Right lobe of liver (tissue), 6 donors: ENCODE data around the gene NUBPL. TPM values are rescaled to one million over a fixed set of nuclear protein-coding genes. Genes with fewer than 3 reads are reported as not detected.

Source experiments
- ATAC-seq, 4 donors: fragments of 200-7000 bp; cut with Tn5 transposase; one replicate each; pipeline ENCODE4 v1.9.1; 2020; ENCODE audit warnings: mild to moderate bottlenecking in 4 of 4, moderate library complexity in 4 of 4
- DNase-seq, 3 donors: peaks; one replicate each; pipeline ENCODE4 v3.0.0-alpha.2; 2020
- H3K27ac ChIP-seq, 3 donors: fragments of 200-600 bp; one replicate each; pipeline ENCODE4 v1.8.0; 2022
- H3K27me3 ChIP-seq, 2 donors: fragments of 200-600 bp; one replicate each; pipeline ENCODE4 v1.8.0; 2022
- H3K36me3 ChIP-seq, 4 donors: fragments of 200-600 bp; sonication (generic) in 1 of 4; one replicate each; pipeline versions ENCODE4 v1.5.1 to v1.8.0; 2017 to 2022; ENCODE audit warnings: control low read depth in 1 of 4
- H3K4me1 ChIP-seq, 4 donors: fragments of 200-600 bp; sonication (generic) in 1 of 4; one replicate each; pipeline versions ENCODE4 v1.5.1 to v1.8.0; 2017 to 2022; ENCODE audit warnings: control low read depth in 1 of 4
- H3K4me3 ChIP-seq, 3 donors: fragments of 200-600 bp; one replicate each; pipeline ENCODE4 v1.8.0; 2022
- H3K9me3 ChIP-seq, 4 donors: fragments of 200-600 bp; sonication (generic) in 1 of 4; one replicate each; pipeline versions ENCODE4 v1.5.1 to v1.8.0; 2017 to 2022; ENCODE audit warnings: control low read depth in 1 of 4
- POLR2A ChIP-seq: fragments of 450-650 bp; IDR thresholded peaks from one replicate; pipeline ENCODE4 v1.6.1; 2017; ENCODE audit warnings: antibody characterized with exemption, mild to moderate bottlenecking
- WGBS: methylation state at CpG from one replicate; pipeline ENCODE4 v1.1.6; 2018; ENCODE audit warnings: low coverage, low lambda C conversion rate; ENCODE audit not compliant: insufficient coverage; ENCODE audit errors: missing lambda C conversion rate; 5-methylcytosine and 5-hydroxymethylcytosine counted together
- intact Hi-C, 2 donors: fragments of 100-400 bp; cut with DNase I; formaldehyde crosslinking; loops; one replicate each; pipeline versions ENCODE4 v1.11.2 to v1.14.1; 2022
- total RNA-seq, 6 experiments: library from RNA; depleted of rRNA in 2 of 6; stranded (reverse); fragments of >200 nt in 2 of 6; fragmentation: NEBNext Ultra II Directional in 3 of 6; extraction: Animal tissue kit (Norgen Biotek cat#: 25700) in 3 of 6; gene quantifications; one replicate each; pipeline versions ENCODE4 v1.1.0 to v1.2.4, GENCODE V29; 2016 to 2023
- TF ChIP-seq, protein P1 (sequence below), 4 donors: fragments of 200-600 bp in 3 of 4; fragments of 450-650 bp in 1 of 4; IDR thresholded peaks; one replicate each; pipeline versions ENCODE4 v1.5.1 to v1.8.0; 2016 to 2022; ENCODE audit warnings: antibody characterized with exemption in 4 of 4, mild to moderate bottlenecking in 2 of 4
- donor health status: DM: no; HTN: yes; CAD: no.
- donor health status: DM: no; HTN: no; CAD: no.
- donor health status: DM: no; HTN: no; CAD: no.
- donor health status: DM: no; HTN: yes; CAD: no.
- donor health status: DM: no; HTN: yes; CAD: no.

The NUBPL gene
- total RNA-seq, 6 experiments from 2014 or later, result 6.3 to 9.5 (median 7.2) TPM

DNA sequence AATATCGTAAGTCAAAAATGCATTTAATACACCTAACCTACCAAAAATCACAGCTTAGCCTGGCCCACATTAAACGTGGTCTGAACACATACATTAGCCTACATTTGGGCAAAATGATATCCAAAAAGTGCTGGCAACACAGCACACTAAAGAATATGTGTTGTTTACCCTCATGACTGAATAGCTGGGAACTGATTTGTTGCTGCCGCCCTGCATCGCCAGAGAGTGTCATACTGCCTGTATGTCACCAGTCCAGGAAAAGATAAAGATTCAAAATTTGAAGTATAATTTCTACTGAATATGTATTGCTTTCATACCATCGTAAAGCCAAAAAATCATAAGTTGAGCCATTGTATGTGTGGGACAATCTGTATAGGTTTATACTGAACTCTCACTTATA lies 157.8 kb downstream of the NUBPL start:
- no peaks in the 10 kb centered on the region for H3K9me3 ChIP-seq
- no peak overlapping the region for H3K27ac ChIP-seq
- WGBS, result 97% methylated on average over 5 of the region's 5 CpGs
- intact Hi-C loops, result no loop called here
- H3K4me3 ChIP-seq, result no peak overlapping the region
- no peaks in the 10 kb centered on the region for H3K36me3 ChIP-seq
- TF ChIP-seq, protein P1, sequence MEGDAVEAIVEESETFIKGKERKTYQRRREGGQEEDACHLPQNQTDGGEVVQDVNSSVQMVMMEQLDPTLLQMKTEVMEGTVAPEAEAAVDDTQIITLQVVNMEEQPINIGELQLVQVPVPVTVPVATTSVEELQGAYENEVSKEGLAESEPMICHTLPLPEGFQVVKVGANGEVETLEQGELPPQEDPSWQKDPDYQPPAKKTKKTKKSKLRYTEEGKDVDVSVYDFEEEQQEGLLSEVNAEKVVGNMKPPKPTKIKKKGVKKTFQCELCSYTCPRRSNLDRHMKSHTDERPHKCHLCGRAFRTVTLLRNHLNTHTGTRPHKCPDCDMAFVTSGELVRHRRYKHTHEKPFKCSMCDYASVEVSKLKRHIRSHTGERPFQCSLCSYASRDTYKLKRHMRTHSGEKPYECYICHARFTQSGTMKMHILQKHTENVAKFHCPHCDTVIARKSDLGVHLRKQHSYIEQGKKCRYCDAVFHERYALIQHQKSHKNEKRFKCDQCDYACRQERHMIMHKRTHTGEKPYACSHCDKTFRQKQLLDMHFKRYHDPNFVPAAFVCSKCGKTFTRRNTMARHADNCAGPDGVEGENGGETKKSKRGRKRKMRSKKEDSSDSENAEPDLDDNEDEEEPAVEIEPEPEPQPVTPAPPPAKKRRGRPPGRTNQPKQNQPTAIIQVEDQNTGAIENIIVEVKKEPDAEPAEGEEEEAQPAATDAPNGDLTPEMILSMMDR (IDR thresholded peaks at IDR 0.05), result no peak
- no peak for TF ChIP-seq POLR2A
- peaks cover 0 to 13% (median 6%) of the 10 kb centered on the region in 4 donors for H3K4me1 ChIP-seq
- no peaks in the 10 kb centered on the region for H3K27me3 ChIP-seq
- ATAC-seq (no peak), DNase-seq (no peak)

DNA sequence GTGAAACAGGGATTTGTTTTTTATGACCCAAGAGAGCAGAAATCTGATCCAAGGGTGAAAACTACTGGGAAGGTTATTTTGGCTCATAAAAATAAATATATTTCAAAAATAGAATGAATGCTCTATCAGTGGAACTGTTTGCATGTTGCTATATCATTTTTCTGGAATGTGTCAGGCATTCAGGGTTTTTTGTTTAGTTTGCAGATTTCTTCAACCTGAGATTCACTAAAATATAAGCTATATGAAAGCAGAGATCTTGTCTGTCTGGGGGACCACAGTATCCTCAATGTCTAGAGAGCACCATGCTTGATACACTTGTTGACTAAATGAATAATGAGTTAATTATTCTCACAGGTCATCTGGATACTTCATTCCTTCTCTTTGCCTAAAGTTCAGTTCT lies 165.1 kb downstream of the NUBPL start:
- no peaks in the 10 kb centered on the region for H3K27me3 ChIP-seq
- H3K9me3 ChIP-seq, result no peaks in the 10 kb centered on the region
- no peak for TF ChIP-seq POLR2A
- TF ChIP-seq, protein P1 (IDR thresholded peaks at IDR 0.05), result no peak
- intact Hi-C loops, result no loop called here
- no peak for DNase-seq
- H3K36me3 ChIP-seq, result no peaks in the 10 kb centered on the region
- H3K4me1 ChIP-seq, result no peaks in the 10 kb centered on the region
- H3K27ac ChIP-seq, result no peak overlapping the region
- no peak for ATAC-seq
- H3K4me3 ChIP-seq, result no peak overlapping the region

DNA sequence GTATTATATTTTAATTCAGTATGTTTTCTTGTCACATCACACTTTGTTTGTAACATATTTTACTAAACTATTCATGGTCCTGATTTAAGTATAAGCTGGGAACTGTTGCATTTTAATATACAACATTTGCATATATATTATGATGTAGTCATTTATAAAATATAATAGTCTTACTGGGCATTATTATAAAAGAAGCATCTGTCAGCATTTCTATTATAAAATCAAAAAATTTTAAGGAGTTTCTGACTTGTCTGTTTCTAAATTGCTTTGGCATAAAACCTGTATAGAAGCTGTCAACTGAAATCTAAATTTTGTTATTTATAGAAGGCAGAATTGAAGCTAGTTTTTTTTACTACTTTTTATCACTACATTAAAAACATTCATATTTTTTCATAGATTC lies 166.6 kb downstream of the NUBPL start:
- no peak for ATAC-seq
- no peak for TF ChIP-seq POLR2A
- TF ChIP-seq, protein P1 (IDR thresholded peaks at IDR 0.05), result no peak
- Histone ChIP-seq H3K4me1 (no peaks in the 10 kb centered on the region), H3K4me3 (no peak overlapping the region), H3K36me3 (no peaks in the 10 kb centered on the region), H3K9me3 (no peaks in the 10 kb centered on the region), H3K27ac (no peak overlapping the region), H3K27me3 (no peaks in the 10 kb centered on the region)
- DNase-seq, result no peak
- intact Hi-C loops, result no loop called here

DNA sequence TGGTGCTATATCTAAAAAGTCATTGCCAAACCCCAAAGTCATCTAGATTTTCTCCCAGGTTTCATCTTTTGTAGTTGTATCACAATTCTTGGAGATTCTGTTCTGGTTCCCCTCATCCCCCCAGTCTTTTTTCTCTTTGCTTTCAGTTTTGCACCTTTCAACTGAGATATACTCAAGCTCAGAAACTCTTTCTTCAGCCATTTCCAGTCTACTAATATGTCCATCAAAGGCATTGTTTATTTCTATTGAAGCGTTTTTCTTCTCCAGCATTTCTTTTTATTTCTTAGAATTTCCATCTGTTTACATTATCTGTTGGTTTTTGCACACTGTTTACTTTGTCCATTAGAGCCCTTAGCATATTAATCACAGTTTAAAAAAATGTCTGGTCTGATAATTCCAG lies 179.5 kb downstream of the NUBPL start:
- ATAC-seq (no peak), DNase-seq (no peak)
- H3K36me3 ChIP-seq, result no peaks in the 10 kb centered on the region
- TF ChIP-seq POLR2A, result no peak
- TF ChIP-seq, protein P1 (IDR thresholded peaks at IDR 0.05), result no peak
- H3K27me3 ChIP-seq, result no peaks in the 10 kb centered on the region
- peaks cover 0 to 1% (median 0%) of the 10 kb centered on the region in 4 donors for H3K9me3 ChIP-seq
- no peak overlapping the region for H3K4me3 ChIP-seq
- H3K27ac ChIP-seq, result no peak overlapping the region
- no peaks in the 10 kb centered on the region for H3K4me1 ChIP-seq
- intact Hi-C loops, result no loop called here
- 64% methylated on average over 1 of the region's 1 CpG for WGBS

DNA sequence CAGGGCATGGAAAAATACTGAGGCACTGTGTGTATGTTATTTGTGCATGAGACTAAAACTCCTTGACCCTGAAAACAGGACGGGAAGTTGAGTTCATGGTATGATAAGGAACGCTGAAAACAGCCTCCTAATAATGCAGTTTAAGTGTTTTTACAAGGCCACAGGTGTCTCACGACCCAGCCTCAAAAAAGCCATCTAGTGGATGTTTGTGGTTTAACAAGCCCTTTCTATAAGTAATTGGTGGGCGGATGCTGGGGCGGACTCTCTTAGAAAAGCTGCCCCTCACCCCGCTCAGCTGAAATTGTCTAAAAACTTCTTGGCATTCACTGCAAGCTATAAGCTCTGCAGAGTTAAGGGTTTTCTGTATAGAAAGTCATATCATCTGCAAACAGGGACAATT lies 184.5 kb downstream of the NUBPL start:
- H3K36me3 ChIP-seq, result no peaks in the 10 kb centered on the region
- H3K9me3 ChIP-seq, result peaks cover 0 to 8% (median 0%) of the 10 kb centered on the region in 4 donors
- intact Hi-C loops, result no loop called here
- H3K4me1 ChIP-seq, result no peaks in the 10 kb centered on the region
- no peak overlapping the region for H3K4me3 ChIP-seq
- H3K27ac ChIP-seq, result no peak overlapping the region
- 79% methylated on average over 5 of the region's 6 CpGs for WGBS
- ATAC-seq (no peak), DNase-seq (no peak)
- no peak for TF ChIP-seq POLR2A
- TF ChIP-seq, protein P1 (IDR thresholded peaks at IDR 0.05), result peak in 1 of 4 donors; percentile 7
- H3K27me3 ChIP-seq, result no peaks in the 10 kb centered on the region
